Activated T-helper 9 cell treated with anti-CD3 and anti-CD28 coated beads, Interleukin-2, amount 50 U/mL, for 16 hours (primary cell): ENCODE data around the gene PCA3.
"Not testable (repeated sequence)": the region's sequence is repeated elsewhere in the genome, so short reads cannot be mapped to it uniquely, and the experiment has no call there.

Experiments
- DNase-seq: peaks from one replicate; pipeline ENCODE4 v3.0.0-alpha.2; 2020; ENCODE audit warnings: low read depth

The PCA3 gene

DNA sequence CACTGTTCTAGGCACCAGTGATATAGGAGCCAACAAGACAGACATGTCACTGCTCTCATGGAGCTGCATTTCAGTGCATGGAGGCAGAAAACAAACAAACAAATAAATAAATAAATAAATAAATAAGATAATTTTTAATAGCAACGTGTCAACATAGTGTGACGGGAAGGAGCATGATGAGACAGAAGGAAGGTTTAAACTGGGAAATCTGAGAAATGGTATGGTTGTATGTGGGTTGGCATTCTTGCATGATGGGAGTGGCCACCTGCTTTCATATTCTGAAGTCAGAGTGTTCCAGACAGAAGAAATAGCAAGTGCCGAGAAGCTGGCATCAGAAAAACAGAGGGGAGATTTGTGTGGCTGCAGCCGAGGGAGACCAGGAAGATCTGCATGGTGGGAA, at the start of gene PCA3:
PCA3 (plus strand) TSS at position 301 of the 400 bp plus-strand sequence.
- DNase-seq, result no peak

GRCh38 chr9:76716085-76716672, 48.1 kb upstream of the PCA3 start:
- no peak for DNase-seq

DNA sequence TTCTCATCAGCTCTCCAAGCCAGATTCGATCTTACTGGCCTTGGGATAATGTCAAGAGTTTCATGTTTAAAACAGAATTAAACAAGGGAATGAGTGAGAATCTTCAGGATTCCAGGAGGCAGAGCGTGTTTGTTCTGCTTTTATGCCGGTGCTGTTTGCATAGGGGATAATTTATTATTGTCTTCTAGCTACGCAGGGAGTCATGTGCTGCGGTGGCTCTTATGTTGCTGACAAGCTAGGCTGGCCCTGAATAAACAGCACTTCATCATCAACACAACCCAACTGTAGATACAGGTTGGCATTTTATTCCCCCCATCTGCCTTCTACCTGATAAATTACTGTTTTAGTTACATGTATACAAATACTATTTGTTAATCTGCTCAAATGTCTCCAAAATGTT, 47.1 kb upstream of the PCA3 start:
- no peak for DNase-seq

GRCh38 chr9:76717613-76718012, 46.6 kb upstream of the PCA3 start:
- no peak for DNase-seq

- DNase-seq, result no peak
Measured at GRCh38 chr9:76718166-76718565, 46.1 kb upstream of the PCA3 start.

DNA sequence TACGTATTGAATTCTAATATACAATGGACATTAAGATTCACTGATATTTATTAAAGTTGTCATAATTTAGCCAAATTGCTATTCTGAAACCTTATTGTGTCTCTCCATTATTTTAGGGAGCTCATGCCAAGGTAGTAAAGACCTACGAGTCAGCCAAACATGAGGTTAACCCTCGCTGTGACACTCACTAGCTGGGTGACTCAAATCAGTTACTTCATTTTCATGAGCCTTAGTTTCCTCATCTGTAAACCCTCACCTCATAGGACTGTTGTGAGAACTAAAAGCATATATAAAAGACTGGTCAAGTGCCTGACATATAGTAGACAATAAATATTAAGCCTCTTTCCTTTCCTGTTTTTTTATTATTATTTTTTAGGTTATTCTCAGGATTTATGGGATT, 44.0 kb upstream of the PCA3 start:
- DNase-seq, result no peak

GRCh38 chr9:76725011-76725546, 39.2 kb upstream of the PCA3 start:
- no peak for DNase-seq

GRCh38 chr9:76725885-76726284, 38.4 kb upstream of the PCA3 start:
- no peak for DNase-seq

- no peak for DNase-seq
Measured at GRCh38 chr9:76729116-76729515, 35.1 kb upstream of the PCA3 start.

- no peak for DNase-seq
Measured at GRCh38 chr9:76729980-76730737, 34.1 kb upstream of the PCA3 start.

- no peak for DNase-seq
Measured at GRCh38 chr9:76730801-76731200, 33.4 kb upstream of the PCA3 start.

DNA sequence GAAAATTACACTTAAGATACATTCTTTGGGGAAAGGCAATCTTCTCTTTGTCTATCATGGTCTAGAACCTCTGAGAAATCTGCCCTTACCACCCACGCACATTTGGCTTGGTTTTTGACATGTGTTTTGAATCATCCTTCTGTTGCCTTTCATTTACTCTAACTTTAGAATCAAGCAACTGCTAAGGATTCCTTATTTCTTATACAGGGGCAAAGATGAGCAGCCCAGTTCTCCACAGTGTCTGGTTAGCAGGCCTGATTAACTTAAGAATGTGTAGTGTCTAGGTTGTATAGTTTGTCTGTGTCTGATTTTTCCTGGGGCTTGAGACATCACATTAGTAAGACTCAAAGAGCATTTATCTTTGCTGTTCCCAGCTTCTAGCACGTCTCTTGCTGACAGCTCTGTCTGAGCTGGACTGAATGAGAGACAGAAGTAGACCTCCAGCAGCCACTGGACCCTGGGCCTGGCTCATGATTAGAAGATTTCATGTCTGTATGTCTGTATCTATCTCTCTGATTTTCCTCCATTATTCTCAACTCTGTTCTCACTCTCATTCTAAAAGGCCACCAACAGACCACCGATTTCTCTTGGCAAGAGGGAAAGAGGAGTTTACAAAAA, 31.8 kb upstream of the PCA3 start:
- DNase-seq, result no peak

GRCh38 chr9:76733096-76733495, 31.1 kb upstream of the PCA3 start:
- DNase-seq, result no peak

DNA sequence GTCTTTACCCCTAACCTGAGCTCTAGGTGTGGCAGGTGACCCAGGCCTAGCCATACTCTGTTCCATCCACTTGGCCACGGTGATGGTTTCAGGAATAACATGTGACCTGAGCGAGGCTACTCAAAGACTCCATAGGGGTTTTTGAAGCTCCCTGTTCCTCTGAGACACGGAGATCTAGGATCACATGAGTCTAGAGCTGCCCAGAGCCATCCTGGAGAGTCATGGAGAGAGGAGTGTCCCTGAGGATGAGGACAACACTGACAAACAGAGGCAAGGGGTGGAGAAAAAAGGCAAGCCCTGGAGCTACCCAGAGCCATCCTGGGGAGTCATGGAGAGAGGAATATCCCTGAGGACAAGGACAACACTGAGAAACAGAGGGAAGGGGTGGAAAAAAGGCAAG, 29.5 kb upstream of the PCA3 start:
- DNase-seq, result no peak

DNA sequence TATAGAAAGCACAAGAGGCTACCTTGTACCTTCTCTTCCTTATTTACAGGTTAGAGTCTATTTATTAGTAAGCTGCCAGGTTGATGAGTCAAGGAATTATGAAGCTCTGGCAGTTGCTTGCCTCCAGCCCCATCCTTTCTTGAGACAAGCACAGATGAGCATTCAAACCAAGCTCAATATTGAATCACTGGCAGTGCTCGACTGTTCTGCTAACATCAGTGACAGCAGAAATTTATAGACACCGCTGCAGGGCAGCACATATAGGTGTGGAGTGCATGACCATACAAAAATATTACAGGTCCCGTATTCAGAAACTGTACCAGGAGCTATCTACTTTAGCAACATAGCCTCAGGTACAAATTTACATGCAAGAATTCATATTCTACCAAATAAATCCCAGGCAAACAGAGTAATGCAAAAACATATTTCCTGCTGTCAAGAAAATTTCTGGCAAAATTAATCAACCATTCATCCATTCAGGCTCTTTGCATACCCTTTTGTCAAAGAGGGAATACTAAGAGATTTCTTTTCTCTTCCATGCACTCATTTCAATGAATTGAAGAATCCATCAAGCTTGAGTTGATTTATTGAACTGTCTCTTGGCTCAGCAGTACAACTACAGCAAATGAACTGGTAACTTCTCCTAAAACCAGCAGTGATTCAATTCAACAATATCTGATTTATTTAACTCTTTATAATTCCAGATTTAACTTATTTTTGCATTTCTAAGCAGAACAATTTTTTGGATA, 26.9 kb upstream of the PCA3 start:
- no peak for DNase-seq

DNA sequence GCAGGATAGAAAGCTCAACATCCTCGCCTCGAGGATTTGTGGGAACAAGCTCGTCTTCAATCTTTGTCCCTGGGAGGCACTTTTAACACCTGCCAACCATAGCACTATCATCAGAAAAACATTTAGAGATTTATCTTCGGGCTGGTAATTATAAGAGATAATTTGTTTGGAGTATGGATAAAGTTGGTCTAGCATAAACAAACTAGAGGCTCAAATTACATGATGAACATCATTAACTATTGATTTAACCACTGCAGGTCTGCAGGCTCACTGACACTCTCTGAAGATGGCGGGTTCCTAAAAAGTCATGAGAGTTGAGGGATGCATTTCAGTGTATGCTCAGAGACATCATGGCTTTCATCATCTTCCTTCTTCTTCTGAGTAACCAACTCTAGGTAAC, 25.8 kb upstream of the PCA3 start:
- DNase-seq, result no peak

DNA sequence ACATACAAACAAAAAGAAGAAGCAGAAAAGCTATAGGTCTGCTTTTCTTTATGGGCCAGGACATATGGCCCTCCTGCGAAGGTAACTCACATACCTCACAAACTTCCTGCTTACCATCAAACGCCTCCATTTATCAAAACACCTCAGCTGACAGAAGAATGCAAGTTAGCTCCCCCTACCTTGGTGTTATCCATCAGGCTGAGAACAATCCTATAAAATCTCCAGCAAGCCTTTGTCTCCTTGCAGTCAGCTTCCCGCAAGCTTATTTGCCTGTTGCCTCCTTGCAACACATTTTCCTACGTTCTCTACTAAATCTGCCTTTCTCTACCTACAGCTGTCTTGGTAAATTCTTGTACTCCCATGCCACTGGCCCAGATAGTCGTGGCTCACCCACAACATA, 22.7 kb upstream of the PCA3 start:
- DNase-seq, result no peak

DNA sequence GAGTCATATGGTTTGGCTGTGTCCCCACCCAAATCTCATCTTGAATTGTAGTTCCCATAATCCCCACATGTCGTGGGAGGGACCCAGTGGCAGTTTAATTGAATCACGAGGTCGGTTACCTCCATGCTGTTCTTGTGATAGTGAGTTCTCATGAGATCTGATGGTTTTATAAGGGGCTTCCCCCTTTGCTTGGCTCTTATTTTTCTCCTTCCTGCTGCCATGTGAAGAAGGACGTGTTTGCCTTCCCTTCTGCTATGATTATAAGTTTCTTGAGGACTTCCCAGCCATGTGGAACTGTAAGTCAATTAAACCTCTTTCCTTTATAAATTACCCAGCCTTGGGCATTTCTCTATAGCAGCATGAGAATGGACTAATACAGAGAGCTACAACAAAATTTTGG, 21.3 kb upstream of the PCA3 start:
- DNase-seq, result not testable (repeated sequence)

GRCh38 chr9:76743931-76744330, 20.3 kb upstream of the PCA3 start:
- DNase-seq, result no peak

DNA sequence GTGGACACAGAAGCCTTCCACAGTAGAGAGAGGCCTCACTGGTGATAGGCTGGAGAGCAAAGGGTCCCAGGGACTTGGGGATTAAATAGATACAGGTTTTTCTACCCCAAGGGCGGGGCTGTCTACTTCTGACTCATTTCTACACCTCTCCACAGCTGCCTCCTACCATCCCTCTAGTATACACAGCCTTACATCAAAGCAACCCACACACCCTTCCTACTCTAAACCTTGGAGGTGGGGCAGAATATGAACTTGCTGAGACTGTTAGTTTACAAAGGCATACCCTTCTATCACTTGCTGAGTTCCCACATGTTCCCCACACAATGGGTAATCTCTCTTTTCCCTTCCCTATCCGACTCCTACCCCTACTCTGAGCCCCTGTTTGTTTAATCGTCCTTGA, 19.9 kb upstream of the PCA3 start:
- no peak for DNase-seq

- no peak for DNase-seq
Measured at GRCh38 chr9:76751001-76751400, 13.2 kb upstream of the PCA3 start.

GRCh38 chr9:76756268-76756640, 8.0 kb upstream of the PCA3 start:
- DNase-seq, result no peak
